Gastroesophageal sphincter (tissue), 3 donors: ENCODE data around the gene B4GALT6.

Source experiments
- EP300 ChIP-seq: sonication (generic); formaldehyde crosslinking; IDR thresholded peaks from one replicate; pipeline ENCODE4 v1.6.1; 2017; ENCODE audit warnings: antibody characterized with exemption, mild to moderate bottlenecking
- POLR2A ChIP-seq, 2 donors: fragments of 450-650 bp; IDR thresholded peaks; one replicate each; pipeline ENCODE4 v1.6.1; 2017; ENCODE audit warnings: antibody characterized with exemption in 2 of 2, mild to moderate bottlenecking in 2 of 2, moderate library complexity in 1 of 2
- POLR2AphosphoS5 ChIP-seq: sonication (generic); formaldehyde crosslinking; IDR thresholded peaks from one replicate; pipeline ENCODE4 v1.6.1; 2017; ENCODE audit warnings: antibody characterized with exemption
- TF ChIP-seq, protein P1 (sequence below), 4 experiments: fragments of 200-600 bp in 2 of 4; fragments of 450-650 bp in 2 of 4; sonication (generic) in 1 of 4; IDR thresholded peaks; one replicate each; pipeline ENCODE4 v1.5.1; 2017 to 2019; ENCODE audit warnings: antibody characterized with exemption in 4 of 4, mild to moderate bottlenecking in 2 of 4, moderate library complexity in 2 of 4

DNA sequence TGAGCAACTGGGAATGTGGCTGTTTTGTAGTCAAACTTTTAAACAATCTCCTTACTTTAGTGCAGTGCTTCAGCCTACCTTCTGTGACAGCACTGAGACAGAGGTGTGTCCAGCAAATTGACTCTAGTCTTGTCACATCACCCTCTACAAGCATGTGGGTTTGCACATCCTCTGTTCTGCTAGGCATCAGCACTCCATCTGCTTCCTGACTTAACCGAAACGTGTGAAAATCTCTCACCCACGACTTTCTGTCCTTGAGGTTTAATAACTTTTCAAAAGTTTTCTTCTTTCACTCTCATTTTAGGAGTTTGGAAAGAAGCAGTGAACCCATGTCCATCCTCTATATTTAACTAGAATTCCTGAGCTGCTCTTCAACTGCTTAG lies 50.1 kb downstream of the B4GALT6 start:
- TF ChIP-seq, protein P1, sequence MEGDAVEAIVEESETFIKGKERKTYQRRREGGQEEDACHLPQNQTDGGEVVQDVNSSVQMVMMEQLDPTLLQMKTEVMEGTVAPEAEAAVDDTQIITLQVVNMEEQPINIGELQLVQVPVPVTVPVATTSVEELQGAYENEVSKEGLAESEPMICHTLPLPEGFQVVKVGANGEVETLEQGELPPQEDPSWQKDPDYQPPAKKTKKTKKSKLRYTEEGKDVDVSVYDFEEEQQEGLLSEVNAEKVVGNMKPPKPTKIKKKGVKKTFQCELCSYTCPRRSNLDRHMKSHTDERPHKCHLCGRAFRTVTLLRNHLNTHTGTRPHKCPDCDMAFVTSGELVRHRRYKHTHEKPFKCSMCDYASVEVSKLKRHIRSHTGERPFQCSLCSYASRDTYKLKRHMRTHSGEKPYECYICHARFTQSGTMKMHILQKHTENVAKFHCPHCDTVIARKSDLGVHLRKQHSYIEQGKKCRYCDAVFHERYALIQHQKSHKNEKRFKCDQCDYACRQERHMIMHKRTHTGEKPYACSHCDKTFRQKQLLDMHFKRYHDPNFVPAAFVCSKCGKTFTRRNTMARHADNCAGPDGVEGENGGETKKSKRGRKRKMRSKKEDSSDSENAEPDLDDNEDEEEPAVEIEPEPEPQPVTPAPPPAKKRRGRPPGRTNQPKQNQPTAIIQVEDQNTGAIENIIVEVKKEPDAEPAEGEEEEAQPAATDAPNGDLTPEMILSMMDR (IDR thresholded peaks at IDR 0.05): no peak
- no peak for TF ChIP-seq POLR2A (IDR thresholded peaks at IDR 0.05)
- no peak for TF ChIP-seq EP300
- TF ChIP-seq POLR2AphosphoS5: no peak
